Natural killer cell treated with Interleukin-12 subunit alpha and Interleukin-12 subunit beta and Interleukin-15 and Interleukin-18, amount 100 ng/mL, for 72 hours (primary cell): ENCODE data around the gene PHTF1. TPM values are rescaled to one million over a fixed set of nuclear protein-coding genes. Genes with fewer than 3 reads are reported as not detected.

ENCODE experiments used
- ATAC-seq, 2 donors: fragments of 150-1000 bp; cut with Tn5 transposase in 1 of 2; sonication (Bioruptor Pico), chemical (Tn5 transposase) in 1 of 2; 2 replicates each; pipeline ENCODE4 v1.10.0; 2021
- DNase-seq: peaks from one replicate; pipeline ENCODE4 v3.0.0; 2022; ENCODE audit warnings: low spot score
- H3K27ac Mint-ChIP-seq, 2 donors: 1 replicate in 1 of 2; 2 replicates in 1 of 2; pipeline ENCODE4 v1.8.0; 2022; ENCODE audit warnings: mixed read lengths in 2 of 2, mild to moderate bottlenecking in 1 of 2, moderate library complexity in 1 of 2
- H3K27me3 Mint-ChIP-seq, 2 donors: 1 replicate in 1 of 2; 2 replicates in 1 of 2; pipeline ENCODE4 v1.8.0; 2022; ENCODE audit warnings: mixed read lengths in 2 of 2
- H3K36me3 Mint-ChIP-seq: one replicate; pipeline ENCODE4 v1.8.0; 2022; ENCODE audit warnings: mixed read lengths
- H3K4me1 Mint-ChIP-seq, 2 donors: 1 replicate in 1 of 2; 2 replicates in 1 of 2; pipeline ENCODE4 v1.8.0; 2022; ENCODE audit warnings: low read depth in 2 of 2, mixed read lengths in 2 of 2, mild to moderate bottlenecking in 1 of 2
- H3K4me3 Mint-ChIP-seq: one replicate; pipeline ENCODE4 v1.8.0; 2022; ENCODE audit warnings: mixed read lengths
- H3K9me3 Mint-ChIP-seq: 2 replicates; pipeline ENCODE4 v1.8.0; 2022; ENCODE audit warnings: mixed read lengths
- total RNA-seq, 2 donors: library from RNA; stranded (reverse); gene quantifications; one replicate each; pipeline ENCODE4 v1.2.3, GENCODE V29; 2022

The PHTF1 gene
- total RNA-seq, 2 donors from 2014 or later, result 29.0 to 44.0 TPM

DNA sequence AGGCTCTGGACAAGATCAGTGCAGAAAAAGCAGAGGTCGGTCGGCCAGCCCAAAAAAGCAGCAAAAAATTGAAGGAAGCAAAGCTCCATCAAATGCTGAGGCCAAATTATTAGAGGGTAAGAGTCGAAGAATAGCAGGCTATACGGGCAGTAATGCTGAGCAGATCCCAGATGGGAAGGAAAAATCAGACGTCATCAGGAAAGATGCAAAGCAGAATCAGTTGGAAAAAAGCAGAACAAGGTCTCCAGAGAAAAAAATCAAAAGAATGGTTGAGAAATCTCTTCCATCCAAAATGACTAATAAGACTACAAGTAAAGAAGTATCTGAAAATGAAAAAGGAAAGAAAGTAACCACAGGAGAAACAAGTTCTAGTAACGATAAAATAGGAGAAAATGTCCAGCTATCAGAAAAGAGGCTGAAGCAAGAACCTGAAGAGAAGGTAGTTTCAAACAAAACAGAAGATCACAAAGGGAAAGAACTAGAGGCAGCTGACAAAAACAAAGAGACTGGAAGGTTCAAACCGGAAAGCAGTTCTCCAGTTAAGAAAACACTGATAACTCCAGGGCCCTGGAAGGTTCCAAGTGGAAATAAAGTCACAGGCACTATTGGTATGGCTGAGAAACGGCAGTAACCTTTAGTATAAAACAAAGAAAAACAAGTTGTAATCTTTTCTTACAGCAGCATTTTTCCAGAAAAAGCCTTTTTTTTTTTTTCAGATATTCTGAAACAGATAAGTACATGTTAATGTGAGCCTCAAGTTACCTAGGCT, 75.7 kb downstream of the PHTF1 start:
- Mint-ChIP-seq H3K36me3 (no peaks in the 10 kb centered on the region), H3K4me3 (no peak overlapping the region), H3K27me3 (peaks cover 0 to 2% of the 10 kb centered on the region in 2 donors), H3K4me1 (peaks cover 2 to 3% of the 10 kb centered on the region in 2 donors), H3K27ac (no peak overlapping the region), H3K9me3 (no peaks in the 10 kb centered on the region)
- no peak for ATAC-seq
- no peak for DNase-seq

DNA sequence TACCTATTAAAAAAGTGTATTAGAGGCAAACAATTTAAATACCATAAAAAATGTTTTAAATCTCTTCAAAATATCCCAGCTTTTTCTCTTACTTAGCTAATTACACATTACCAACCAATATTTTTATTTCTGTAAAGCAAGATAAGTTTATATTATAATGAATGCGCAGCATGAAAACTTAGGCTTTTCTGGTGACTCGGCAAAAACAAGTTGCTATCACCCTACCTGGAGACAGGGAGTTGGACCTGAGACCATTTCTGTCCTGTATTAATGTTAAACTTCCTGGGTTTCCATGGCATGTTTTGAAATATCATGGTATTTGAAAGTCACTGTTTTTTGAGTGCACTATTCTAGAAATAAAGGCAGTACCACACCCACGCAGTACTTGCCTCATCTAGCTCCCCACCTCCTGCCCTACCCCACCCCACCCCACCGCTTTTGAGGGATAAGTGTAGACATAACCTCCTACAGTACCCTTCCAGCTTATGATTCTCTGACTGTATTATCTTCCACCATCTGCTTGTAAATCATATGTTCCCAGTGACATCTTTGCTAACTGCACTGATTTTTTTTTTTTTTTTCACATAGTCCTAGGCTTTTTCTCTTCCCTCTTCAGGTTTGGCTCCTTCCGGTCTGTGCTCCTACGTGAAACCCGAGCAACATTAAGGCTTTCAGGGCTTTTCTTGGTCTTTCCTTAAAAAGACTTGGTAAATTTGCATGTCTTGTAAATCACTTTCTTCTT, 77.5 kb downstream of the PHTF1 start:
- no peak overlapping the region for H3K4me3 Mint-ChIP-seq
- ATAC-seq (no peak), DNase-seq (no peak)
- H3K27ac Mint-ChIP-seq, result no peak overlapping the region
- no peaks in the 10 kb centered on the region for H3K36me3 Mint-ChIP-seq
- H3K4me1 Mint-ChIP-seq, result peaks cover 2 to 3% of the 10 kb centered on the region in 2 donors
- H3K27me3 Mint-ChIP-seq, result peaks cover 0 to 2% of the 10 kb centered on the region in 2 donors
- no peaks in the 10 kb centered on the region for H3K9me3 Mint-ChIP-seq

DNA sequence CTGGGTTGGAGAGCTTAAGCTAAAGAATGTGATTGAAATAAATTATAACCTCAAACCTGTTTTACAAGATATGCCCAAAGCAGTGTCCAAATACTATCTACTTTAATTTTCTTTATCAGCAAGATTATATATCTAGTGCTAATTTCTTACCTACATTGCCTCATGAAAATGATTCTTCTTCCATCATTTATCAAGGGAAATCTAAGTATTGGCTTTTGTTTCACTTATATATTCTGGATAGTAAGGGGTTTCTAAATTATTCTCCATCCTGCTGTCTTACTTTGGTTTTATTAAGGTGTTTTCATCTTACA, 81.2 kb downstream of the PHTF1 start:
- no peak for DNase-seq
- Mint-ChIP-seq H3K9me3 (no peaks in the 10 kb centered on the region), H3K27ac (no peak overlapping the region), H3K4me1 (peaks cover 2 to 3% of the 10 kb centered on the region in 2 donors), H3K4me3 (no peak overlapping the region), H3K27me3 (peaks cover 0 to 15% of the 10 kb centered on the region in 2 donors), H3K36me3 (no peaks in the 10 kb centered on the region)
- no peak for ATAC-seq

GRCh38 chr1:113677250-113678158, 81.8 kb downstream of the PHTF1 start:
- Mint-ChIP-seq H3K27me3 (peaks cover 0 to 15% of the 10 kb centered on the region in 2 donors), H3K36me3 (no peaks in the 10 kb centered on the region), H3K4me1 (peaks cover 2 to 3% of the 10 kb centered on the region in 2 donors), H3K27ac (no peak overlapping the region), H3K9me3 (no peaks in the 10 kb centered on the region), H3K4me3 (no peak overlapping the region)
- no peak for DNase-seq
- no peak for ATAC-seq

GRCh38 chr1:113676524-113676923, 82.8 kb downstream of the PHTF1 start:
- Mint-ChIP-seq H3K4me3 (no peak overlapping the region), H3K36me3 (no peaks in the 10 kb centered on the region), H3K27ac (no peak overlapping the region), H3K4me1 (peaks cover 2 to 3% of the 10 kb centered on the region in 2 donors), H3K9me3 (no peaks in the 10 kb centered on the region), H3K27me3 (peaks cover 0 to 15% of the 10 kb centered on the region in 2 donors)
- DNase-seq (no peak), ATAC-seq (no peak)

DNA sequence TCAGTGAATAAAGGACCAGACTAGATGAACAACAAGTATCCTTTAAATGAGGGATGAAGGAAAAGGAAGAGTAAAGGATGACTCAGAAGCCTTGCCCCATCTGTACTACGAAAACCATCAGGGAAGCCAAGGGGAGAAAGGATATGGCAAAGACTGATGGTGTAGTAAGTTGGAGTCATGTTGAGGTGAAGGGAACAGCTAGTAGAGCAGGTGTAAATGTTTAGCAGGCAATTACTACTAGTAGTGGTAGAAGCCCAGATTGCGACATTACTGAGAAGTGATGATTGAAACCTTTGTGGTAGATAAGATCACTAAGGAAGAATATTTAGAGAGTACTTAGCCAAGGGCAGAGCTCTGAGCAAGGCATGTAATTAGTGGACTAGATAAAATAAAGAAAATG, 84.0 kb downstream of the PHTF1 start:
- no peak overlapping the region for H3K27ac Mint-ChIP-seq
- no peaks in the 10 kb centered on the region for H3K9me3 Mint-ChIP-seq
- no peaks in the 10 kb centered on the region for H3K4me1 Mint-ChIP-seq
- peaks cover 0 to 15% of the 10 kb centered on the region in 2 donors for H3K27me3 Mint-ChIP-seq
- H3K36me3 Mint-ChIP-seq, result no peaks in the 10 kb centered on the region
- no peak overlapping the region for H3K4me3 Mint-ChIP-seq
- ATAC-seq (no peak), DNase-seq (no peak)

- ATAC-seq (no peak), DNase-seq (no peak)
- Mint-ChIP-seq H3K4me3 (no peak overlapping the region), H3K9me3 (no peaks in the 10 kb centered on the region), H3K36me3 (no peaks in the 10 kb centered on the region), H3K4me1 (no peaks in the 10 kb centered on the region), H3K27ac (no peak overlapping the region), H3K27me3 (peaks cover 0 to 15% of the 10 kb centered on the region in 2 donors)
Measured at GRCh38 chr1:113674591-113674990, 84.7 kb downstream of the PHTF1 start.

DNA sequence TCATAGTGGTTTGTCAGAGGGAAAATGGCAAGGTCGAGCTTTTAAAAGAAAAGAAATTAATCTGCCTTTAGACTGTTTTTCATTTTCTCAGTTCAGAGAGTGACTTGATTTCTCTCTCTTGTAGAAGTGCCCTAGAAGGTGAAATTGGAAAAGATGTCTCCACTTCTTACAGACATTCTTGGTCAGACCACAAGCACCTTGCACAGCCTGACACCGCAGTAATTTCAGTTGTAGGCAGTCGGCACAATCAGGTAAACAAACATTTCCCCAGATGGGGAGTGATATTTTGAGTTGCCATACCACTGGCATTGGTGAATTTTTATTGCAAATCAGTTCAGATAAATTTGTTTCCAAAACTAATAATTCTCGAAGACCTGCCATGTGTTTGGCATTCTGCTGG, 86.8 kb downstream of the PHTF1 start:
- Mint-ChIP-seq H3K4me1 (no peaks in the 10 kb centered on the region), H3K4me3 (no peak overlapping the region), H3K9me3 (no peaks in the 10 kb centered on the region), H3K27ac (no peak overlapping the region), H3K27me3 (peaks cover 0 to 15% of the 10 kb centered on the region in 2 donors), H3K36me3 (no peaks in the 10 kb centered on the region)
- ATAC-seq (no peak), DNase-seq (no peak)

DNA sequence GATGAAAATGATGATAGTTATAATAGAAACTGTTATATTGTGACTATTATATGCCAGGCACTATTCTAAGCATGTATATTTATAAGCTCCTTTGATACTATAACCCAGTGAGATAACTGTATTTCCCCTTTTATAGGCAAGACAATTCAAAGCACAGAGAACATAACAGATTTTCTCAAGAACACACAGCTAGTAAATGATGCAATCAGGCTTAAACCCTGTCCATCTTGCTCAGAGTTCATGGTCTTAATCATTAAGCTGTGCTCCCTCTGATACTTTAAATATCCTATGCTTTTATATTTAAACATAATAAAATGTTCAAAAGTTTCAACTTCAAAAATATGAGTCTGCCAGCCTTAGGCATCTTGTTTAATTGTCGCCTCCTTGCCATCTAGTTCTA, 88.6 kb downstream of the PHTF1 start:
- Mint-ChIP-seq H3K27ac (no peak overlapping the region), H3K9me3 (no peaks in the 10 kb centered on the region), H3K4me1 (no peaks in the 10 kb centered on the region), H3K27me3 (peaks cover 0 to 13% of the 10 kb centered on the region in 2 donors), H3K4me3 (no peak overlapping the region), H3K36me3 (no peaks in the 10 kb centered on the region)
- no peak for DNase-seq
- no peak for ATAC-seq

DNA sequence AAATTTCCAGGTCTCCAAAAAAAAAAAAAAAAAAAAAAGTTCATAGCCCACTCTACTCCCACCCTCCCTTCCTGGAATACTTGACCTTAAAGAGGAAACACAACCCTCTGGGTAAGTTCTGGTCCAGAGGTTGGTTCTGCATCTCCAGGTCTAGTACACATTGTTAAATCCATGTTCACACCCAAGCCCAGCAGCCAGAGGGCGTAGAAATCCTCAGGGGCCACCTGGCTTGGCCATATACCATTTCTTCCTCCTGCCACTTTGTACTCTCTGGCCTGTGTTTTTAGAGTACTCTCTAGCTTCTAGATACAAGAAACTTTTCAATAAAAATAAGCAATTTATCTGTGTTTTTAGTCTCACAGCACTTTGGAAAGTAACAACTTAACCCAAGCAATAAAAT, 89.3 kb downstream of the PHTF1 start:
- Mint-ChIP-seq H3K4me3 (no peak overlapping the region), H3K4me1 (no peaks in the 10 kb centered on the region), H3K27me3 (peaks cover 0 to 8% of the 10 kb centered on the region in 2 donors), H3K36me3 (no peaks in the 10 kb centered on the region), H3K27ac (no peak overlapping the region), H3K9me3 (no peaks in the 10 kb centered on the region)
- ATAC-seq (no peak), DNase-seq (no peak)

DNA sequence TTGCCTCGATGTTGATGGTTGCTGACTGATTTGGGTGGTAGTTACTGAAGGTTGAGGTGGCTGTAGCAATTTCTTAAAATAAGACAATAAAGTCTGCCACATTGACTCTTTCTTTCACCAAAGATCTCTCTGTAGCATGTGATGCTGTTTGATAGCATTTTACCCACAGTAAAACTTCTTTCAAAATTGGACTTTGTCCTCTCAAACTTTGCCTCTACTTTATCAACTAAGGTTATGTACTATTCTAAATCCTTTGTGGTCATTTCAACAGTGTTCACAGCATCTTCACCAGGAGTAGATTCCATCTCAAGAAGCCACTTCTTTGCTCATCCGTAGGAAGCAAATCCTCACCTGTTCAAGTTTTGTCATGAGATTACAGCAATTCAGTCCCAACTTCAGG, 93.2 kb downstream of the PHTF1 start:
- ATAC-seq, result no peak
- Mint-ChIP-seq H3K27ac (no peak overlapping the region), H3K9me3 (no peaks in the 10 kb centered on the region), H3K27me3 (peaks cover 0 to 2% of the 10 kb centered on the region in 2 donors), H3K4me1 (no peaks in the 10 kb centered on the region), H3K36me3 (no peaks in the 10 kb centered on the region), H3K4me3 (no peak overlapping the region)
- no peak for DNase-seq

DNA sequence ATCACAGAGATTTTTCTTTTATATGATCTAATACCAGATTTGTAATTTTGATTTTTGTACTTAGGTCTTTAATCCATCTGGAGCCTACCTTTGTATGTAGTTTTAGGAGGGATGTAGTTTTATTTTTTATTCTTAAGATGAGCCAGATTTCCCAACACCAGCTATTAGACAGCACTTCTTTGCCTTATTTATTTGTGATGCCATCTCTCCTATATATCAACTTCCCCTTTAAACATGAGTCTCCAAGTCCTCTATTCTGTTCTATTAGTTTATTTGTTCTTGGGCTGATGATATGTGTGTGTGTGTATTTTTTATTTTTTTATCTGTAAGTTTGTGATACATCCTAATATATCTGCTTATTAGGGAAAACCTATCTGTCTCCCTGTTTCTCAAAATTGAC, 94.2 kb downstream of the PHTF1 start:
- H3K27me3 Mint-ChIP-seq, result peaks cover 0 to 2% of the 10 kb centered on the region in 2 donors
- H3K4me3 Mint-ChIP-seq, result no peak overlapping the region
- H3K36me3 Mint-ChIP-seq, result no peaks in the 10 kb centered on the region
- H3K9me3 Mint-ChIP-seq, result no peaks in the 10 kb centered on the region
- no peak overlapping the region for H3K27ac Mint-ChIP-seq
- ATAC-seq (no peak), DNase-seq (no peak)
- no peaks in the 10 kb centered on the region for H3K4me1 Mint-ChIP-seq

- Mint-ChIP-seq H3K36me3 (no peaks in the 10 kb centered on the region), H3K9me3 (no peaks in the 10 kb centered on the region), H3K27me3 (no peaks in the 10 kb centered on the region), H3K27ac (no peak overlapping the region), H3K4me3 (no peak overlapping the region), H3K4me1 (no peaks in the 10 kb centered on the region)
- no peak for ATAC-seq
- DNase-seq, result no peak
Measured at GRCh38 chr1:113663165-113663951, 95.9 kb downstream of the PHTF1 start.
